CD14-positive monocyte (primary cell): ENCODE results near the gene TRIM38. TPM values are rescaled to one million over a fixed set of nuclear protein-coding genes. Genes with fewer than 3 reads are reported as not detected.

Source experiments
- DNase-seq, 3 donors: peaks; one replicate each; pipeline ENCODE4 v3.0.0-alpha.2; 2011 to 2022
- H2AFZ ChIP-seq: 2 replicates; pipeline ENCODE4 v1.6.0; 2012; ENCODE audit warnings: mild to moderate bottlenecking, low read depth, low read length, inconsistent platforms; ENCODE audit not compliant: insufficient read depth, poor library complexity, severe bottlenecking
- H3K27ac ChIP-seq, 2 donors: 1 replicate in 1 of 2; 2 replicates in 1 of 2; pipeline ENCODE4 v1.5.1; 2012 to 2013; ENCODE audit warnings: low read length in 2 of 2, control low read depth in 1 of 2, inconsistent platforms in 1 of 2, low read depth in 1 of 2, mild to moderate bottlenecking in 1 of 2
- H3K27me3 ChIP-seq, 2 donors: one replicate each; pipeline versions ENCODE4 v1.6.0 to v1.6.1; 2011 to 2013; ENCODE audit warnings: low read length in 2 of 2; ENCODE audit not compliant: control insufficient read depth in 2 of 2, insufficient read depth in 2 of 2
- H3K36me3 ChIP-seq, 2 donors: replicated peaks in 1 of 2; 1 replicate in 1 of 2; 2 replicates in 1 of 2; pipeline versions ENCODE4 v1.5.1 to v1.6.1; 2012 to 2013; ENCODE audit warnings: low read length in 2 of 2, control low read depth in 1 of 2, inconsistent platforms in 1 of 2, mild to moderate bottlenecking in 1 of 2; ENCODE audit not compliant: insufficient read depth in 2 of 2, control insufficient read depth in 1 of 2
- H3K4me1 ChIP-seq, 2 donors: 1 replicate in 1 of 2; 2 replicates in 1 of 2; pipeline versions ENCODE4 v1.5.1 to v1.6.1; 2012 to 2013; ENCODE audit warnings: low read length in 2 of 2, control low read depth in 1 of 2, inconsistent platforms in 1 of 2, mild to moderate bottlenecking in 1 of 2, moderate library complexity in 1 of 2; ENCODE audit not compliant: insufficient read depth in 2 of 2, control insufficient read depth in 1 of 2
- H3K4me2 ChIP-seq: replicated peaks from 2 replicates; pipeline ENCODE3; 2012; ENCODE audit warnings: low read length, moderate library complexity, mild to moderate bottlenecking; ENCODE audit not compliant: poor library complexity, severe bottlenecking; ENCODE audit errors: extremely low read depth
- H3K4me3 ChIP-seq, 3 experiments: fragments of 200-600 bp in 1 of 3; sonication (generic) in 1 of 3; replicated peaks in 1 of 3; 1 replicate in 2 of 3; 2 replicates in 1 of 3; pipeline ENCODE4 v1.5.1; 2011 to 2013; ENCODE audit warnings: low read length in 3 of 3, mild to moderate bottlenecking in 3 of 3, control low read depth in 2 of 3, low read depth in 2 of 3, inconsistent platforms in 1 of 3, moderate library complexity in 1 of 3
- H3K79me2 ChIP-seq: 2 replicates; pipeline ENCODE4 v1.6.0; 2012; ENCODE audit warnings: mild to moderate bottlenecking, control low read depth, inconsistent platforms, low read length, moderate library complexity; ENCODE audit not compliant: insufficient read depth
- H3K9ac ChIP-seq: 2 replicates; pipeline ENCODE4 v1.6.0; 2017; ENCODE audit warnings: low read length, mild to moderate bottlenecking; ENCODE audit not compliant: insufficient read depth, poor library complexity, severe bottlenecking
- H3K9me3 ChIP-seq, 2 donors: replicated peaks in 1 of 2; 1 replicate in 1 of 2; 2 replicates in 1 of 2; pipeline versions ENCODE4 v1.5.1 to v1.6.1; 2012 to 2013; ENCODE audit warnings: low read length in 2 of 2, control low read depth in 1 of 2; ENCODE audit not compliant: control insufficient read depth in 1 of 2, insufficient read depth in 1 of 2
- H4K20me1 ChIP-seq: 2 replicates; pipeline ENCODE4 v1.6.0; 2012; ENCODE audit warnings: mild to moderate bottlenecking, low read length, control low read depth, moderate library complexity; ENCODE audit not compliant: insufficient read depth
- H3K27ac Mint-ChIP-seq, 7 donors: one replicate each; pipeline ENCODE4 v1.8.0; 2020; ENCODE audit warnings: mild to moderate bottlenecking in 7 of 7, mixed read lengths in 7 of 7, moderate library complexity in 6 of 7, inconsistent platforms in 2 of 7
- H3K27me3 Mint-ChIP-seq, 3 donors: one replicate each; pipeline ENCODE4 v1.8.0; 2021 to 2022; ENCODE audit warnings: low read depth in 3 of 3, mild to moderate bottlenecking in 3 of 3, mixed read lengths in 3 of 3, moderate library complexity in 3 of 3, inconsistent platforms in 1 of 3
- H3K36me3 Mint-ChIP-seq, 2 donors: one replicate each; pipeline ENCODE4 v1.8.0; 2020; ENCODE audit warnings: mixed read lengths in 2 of 2, inconsistent platforms in 1 of 2, mild to moderate bottlenecking in 1 of 2
- H3K4me1 Mint-ChIP-seq: one replicate; pipeline ENCODE4 v1.8.0; 2020; ENCODE audit warnings: mild to moderate bottlenecking, mixed read lengths
- H3K4me3 Mint-ChIP-seq, 2 donors: one replicate each; pipeline ENCODE4 v1.8.0; 2020; ENCODE audit warnings: mild to moderate bottlenecking in 2 of 2, mixed read lengths in 2 of 2, moderate library complexity in 1 of 2
- H3K9me3 Mint-ChIP-seq, 7 donors: one replicate each; pipeline ENCODE4 v1.8.0; 2020 to 2022; ENCODE audit warnings: mixed read lengths in 7 of 7, mild to moderate bottlenecking in 6 of 7, moderate library complexity in 6 of 7, inconsistent platforms in 2 of 7
- WGBS: methylation state at CpG from one replicate; pipeline ENCODE4 v1.1.5; 2013; ENCODE audit warnings: missing lambda C conversion rate; ENCODE audit not compliant: insufficient coverage; 5-methylcytosine and 5-hydroxymethylcytosine counted together
- intact Hi-C, 2 donors: fragments of 100-400 bp; cut with micrococcal nuclease; formaldehyde crosslinking; loops; one replicate each; pipeline versions ENCODE4 v1.15.0 to v1.15.1; 2023
- polyA plus RNA-seq, 3 donors: library from polyadenylated mRNA; depleted of rRNA in 1 of 3; unstranded in 2 of 3; stranded (reverse) in 1 of 3; fragments of 300-500 nt in 2 of 3; fragments of >200 nt in 1 of 3; fragmentation: Illumina TruSeq in 2 of 3; gene quantifications; 1 replicate in 2 of 3; 2 replicates in 1 of 3; pipeline ENCODE4 v1.2.3, GENCODE V29; 2012 to 2021
- TF ChIP-seq, protein P1 (sequence below): fragments of 200-600 bp; IDR thresholded peaks from one replicate; pipeline ENCODE4 v1.8.0; 2022; ENCODE audit warnings: antibody characterized with exemption, mild to moderate bottlenecking

Gene TRIM38
- polyA plus RNA-seq, 3 donors = 4.1 to 23.2 (median 8.0) TPM

DNA sequence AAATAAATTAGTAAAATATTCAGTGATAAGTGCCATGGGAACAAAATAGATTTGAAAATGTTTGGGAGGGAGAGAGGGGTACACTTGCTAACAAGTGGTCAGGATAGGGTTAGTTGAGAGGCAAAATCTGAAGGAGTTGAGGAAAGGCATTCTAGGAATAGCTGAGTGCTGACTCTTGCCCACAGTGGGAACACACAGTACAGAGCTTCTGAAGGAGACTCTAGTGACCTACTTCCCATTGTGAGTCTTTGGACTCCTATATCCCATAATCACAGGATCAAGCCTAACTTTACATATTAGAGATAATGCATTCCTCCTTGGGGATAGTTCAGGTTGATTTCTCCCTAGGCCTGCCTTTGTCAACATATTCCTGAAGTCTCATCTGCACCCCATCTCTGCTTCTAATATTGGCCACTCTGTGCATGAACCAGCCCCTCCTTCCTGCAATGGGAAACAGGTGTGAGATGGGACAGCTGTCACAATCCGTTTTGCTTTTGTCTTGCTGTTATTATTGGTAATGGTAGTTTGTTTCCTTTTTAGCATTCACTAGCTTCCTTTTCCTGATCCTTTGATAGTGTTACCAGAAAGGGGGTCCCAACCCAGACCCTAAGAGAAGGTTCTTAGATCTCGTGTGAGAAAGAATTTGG, 2.6 kb upstream of the TRIM38 start:
- Histone ChIP-seq H3K9me3 (peaks cover 0 to 3% of the 10 kb centered on the region in 2 donors), H3K36me3 (peaks cover 5% of the 10 kb centered on the region in 2 donors), H4K20me1 (peaks cover 10% of the 10 kb centered on the region), H3K4me3 (no peak overlapping the region), H3K79me2 (peaks cover 24% of the 10 kb centered on the region), H3K4me2 (no peak overlapping the region), H3K9ac (no peak overlapping the region), H3K27ac (no peak overlapping the region), H2AFZ (no peak overlapping the region), H3K4me1 (peaks cover 22 to 43% of the 10 kb centered on the region in 2 donors), H3K27me3 (no peaks in the 10 kb centered on the region)
- Mint-ChIP-seq H3K36me3 (peaks cover 8% of the 10 kb centered on the region in 2 donors), H3K27me3 (peaks cover 1 to 4% (median 2%) of the 10 kb centered on the region in 3 donors), H3K4me3 (no peak overlapping the region), H3K4me1 (peaks cover 38% of the 10 kb centered on the region), H3K9me3 (peaks cover 0 to 3% (median 0%) of the 10 kb centered on the region in 7 donors), H3K27ac (no peak overlapping the region)
- intact Hi-C loops = loop anchor here in 1 of 2 donors (10.0 kb wide), 1 partner anchor 65 kb away; a partner anchor contains a TSS
- TF ChIP-seq, protein P1, sequence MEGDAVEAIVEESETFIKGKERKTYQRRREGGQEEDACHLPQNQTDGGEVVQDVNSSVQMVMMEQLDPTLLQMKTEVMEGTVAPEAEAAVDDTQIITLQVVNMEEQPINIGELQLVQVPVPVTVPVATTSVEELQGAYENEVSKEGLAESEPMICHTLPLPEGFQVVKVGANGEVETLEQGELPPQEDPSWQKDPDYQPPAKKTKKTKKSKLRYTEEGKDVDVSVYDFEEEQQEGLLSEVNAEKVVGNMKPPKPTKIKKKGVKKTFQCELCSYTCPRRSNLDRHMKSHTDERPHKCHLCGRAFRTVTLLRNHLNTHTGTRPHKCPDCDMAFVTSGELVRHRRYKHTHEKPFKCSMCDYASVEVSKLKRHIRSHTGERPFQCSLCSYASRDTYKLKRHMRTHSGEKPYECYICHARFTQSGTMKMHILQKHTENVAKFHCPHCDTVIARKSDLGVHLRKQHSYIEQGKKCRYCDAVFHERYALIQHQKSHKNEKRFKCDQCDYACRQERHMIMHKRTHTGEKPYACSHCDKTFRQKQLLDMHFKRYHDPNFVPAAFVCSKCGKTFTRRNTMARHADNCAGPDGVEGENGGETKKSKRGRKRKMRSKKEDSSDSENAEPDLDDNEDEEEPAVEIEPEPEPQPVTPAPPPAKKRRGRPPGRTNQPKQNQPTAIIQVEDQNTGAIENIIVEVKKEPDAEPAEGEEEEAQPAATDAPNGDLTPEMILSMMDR = no peak
- DNase-seq = no peak
- WGBS = no CpG with 5 or more reads among the region's 2 CpGs

DNA sequence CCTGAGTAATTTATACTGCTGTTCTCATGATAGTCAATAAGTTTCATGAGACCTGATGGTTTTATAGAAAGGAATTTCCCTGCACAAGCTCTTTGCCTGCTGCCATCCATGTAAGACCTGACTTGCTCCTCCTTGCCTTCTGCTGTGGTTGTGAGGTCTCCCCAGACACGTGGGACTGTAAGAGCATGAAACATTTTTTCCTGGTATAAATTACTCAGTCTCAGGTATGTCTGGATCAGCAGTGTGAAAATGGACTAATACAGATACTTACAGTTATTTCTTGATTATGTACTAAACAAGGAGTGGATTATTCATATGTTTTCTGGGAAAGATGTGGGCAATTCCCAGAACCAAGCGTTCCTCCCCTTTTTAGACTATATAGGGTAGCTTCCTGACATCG, 1.9 kb upstream of the TRIM38 start:
- H3K36me3 ChIP-seq = peaks cover 11 to 13% of the 10 kb centered on the region in 2 donors
- Mint-ChIP-seq H3K27ac (peak overlapping the region in 1 of 7 donors; percentile 99), H3K4me1 (peaks cover 44% of the 10 kb centered on the region), H3K9me3 (peaks cover 0 to 3% (median 0%) of the 10 kb centered on the region in 7 donors), H3K27me3 (peaks cover 1 to 4% (median 2%) of the 10 kb centered on the region in 3 donors), H3K36me3 (peaks cover 12 to 14% of the 10 kb centered on the region in 2 donors), H3K4me3 (no peak overlapping the region)
- no peak overlapping the region for H2AFZ ChIP-seq
- TF ChIP-seq, protein P1 = no peak
- intact Hi-C loops = loop anchor here in 1 of 2 donors (10.0 kb wide), 1 partner anchor 64 kb away; a partner anchor contains a TSS
- H3K9me3 ChIP-seq = peaks cover 0 to 3% of the 10 kb centered on the region in 2 donors
- peaks cover 17% of the 10 kb centered on the region for H4K20me1 ChIP-seq
- no peak overlapping the region for H3K9ac ChIP-seq
- no peak for DNase-seq
- H3K4me1 ChIP-seq = peaks cover 29 to 51% of the 10 kb centered on the region in 2 donors
- no peaks in the 10 kb centered on the region for H3K27me3 ChIP-seq
- WGBS = 100% methylated on average over 1 of the region's 3 CpGs
- H3K4me2 ChIP-seq = no peak overlapping the region
- H3K79me2 ChIP-seq = peaks cover 32% of the 10 kb centered on the region
- no peak overlapping the region for H3K4me3 ChIP-seq
- no peak overlapping the region for H3K27ac ChIP-seq
